T-helper 1 cell (primary cell): ENCODE data around the gene SIAH3.
A peak's percentile ranks its signal among the peaks of the same experiment; 100 is the strongest.

Experiments
- DNase-seq, 5 donors: peaks; one replicate each; pipeline ENCODE4 v3.0.0-alpha.2; 2012 to 2020

SIAH3 gene

DNA sequence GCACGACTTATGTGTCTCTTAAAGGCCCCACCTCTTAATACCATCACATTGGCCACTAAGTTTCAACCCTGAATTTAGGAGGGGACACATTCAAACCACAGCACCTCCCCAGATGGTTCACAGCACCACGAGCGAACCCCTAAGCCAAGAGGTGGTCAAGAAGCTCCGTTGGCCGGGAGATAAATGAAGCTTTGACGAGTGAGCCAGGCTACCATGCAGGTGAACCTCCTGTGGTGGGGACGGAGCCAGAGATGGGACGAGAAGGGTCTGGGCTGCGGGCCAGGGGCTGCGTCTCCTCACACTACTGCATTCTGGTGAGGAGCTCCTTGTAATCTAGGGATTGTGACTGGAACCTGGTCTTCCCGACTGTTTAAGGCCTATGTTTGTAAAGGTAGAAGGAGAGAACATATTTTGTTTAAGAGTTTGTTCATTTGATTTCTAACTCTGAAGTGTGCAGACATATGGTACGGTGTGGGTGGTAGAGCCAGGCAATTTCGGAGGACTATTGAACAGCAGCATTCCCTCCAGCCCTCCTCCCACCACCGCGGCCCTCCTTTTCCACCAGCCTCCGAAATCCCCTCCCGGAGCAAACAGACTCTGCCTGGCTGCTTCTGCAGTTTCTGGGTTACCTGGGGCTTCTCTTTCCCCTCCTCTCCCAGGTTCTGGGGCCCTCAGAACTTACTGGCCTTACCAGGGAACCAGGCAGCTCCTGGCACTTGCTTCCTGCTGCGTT is 31.3 kb downstream of the SIAH3 start:
- no peak for DNase-seq

DNA sequence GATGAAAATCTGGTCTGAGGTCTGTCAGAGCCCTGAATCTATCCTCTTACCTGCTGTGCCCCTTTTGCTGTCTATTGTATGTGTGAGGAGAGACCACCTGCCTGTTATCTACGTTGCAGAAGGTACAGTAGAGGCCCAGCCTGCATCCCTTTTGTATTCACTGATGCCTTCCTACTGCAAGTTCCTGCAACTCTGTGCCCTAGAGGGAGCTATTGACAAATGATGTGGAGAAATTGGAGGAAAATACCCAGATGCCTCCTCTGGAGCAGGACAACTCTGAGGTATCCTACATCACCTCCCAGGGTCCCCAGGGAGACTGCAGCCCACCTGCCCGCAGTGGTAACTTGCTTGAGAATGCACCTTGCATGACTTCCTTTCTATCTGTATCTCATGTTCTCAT is 33.7 kb downstream of the SIAH3 start:
- DNase-seq: no peak

- DNase-seq: no peak
Observed at GRCh38 chr13:45816427-45816826, 35.1 kb downstream of the SIAH3 start.

DNA sequence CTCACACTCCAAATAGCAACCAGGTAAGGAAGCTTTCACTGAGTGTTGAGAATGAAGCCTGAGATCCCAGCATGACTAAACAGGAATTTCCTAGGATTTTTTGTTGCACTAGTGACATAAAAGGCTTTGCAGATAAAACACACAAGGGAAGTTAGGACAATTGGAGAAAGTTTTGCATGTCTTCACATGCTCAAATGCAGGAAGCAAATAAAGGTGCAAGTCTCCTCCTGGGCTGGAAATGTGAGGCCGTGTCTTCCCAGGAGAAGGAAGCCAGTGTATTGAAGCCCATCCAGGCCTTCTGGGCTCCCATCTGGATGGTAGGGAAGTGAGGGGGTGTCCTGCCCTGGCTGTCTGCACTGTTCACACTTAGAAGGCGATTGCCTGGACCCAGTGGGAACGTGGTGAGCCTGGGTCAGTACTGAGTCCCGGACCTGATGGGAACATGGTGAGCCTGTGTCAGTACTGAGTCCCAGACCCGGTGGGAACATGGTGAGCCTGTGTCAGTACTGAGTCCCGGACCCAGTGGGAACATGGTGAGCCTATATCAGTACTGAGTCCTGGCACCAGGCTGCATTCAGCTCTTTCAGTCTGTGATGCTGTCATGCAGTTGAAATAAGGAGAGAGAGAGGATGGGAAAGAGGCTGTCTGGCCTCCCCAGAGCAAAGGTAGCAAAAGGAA is 38.7 kb downstream of the SIAH3 start:
- DNase-seq: no peak

- no peak for DNase-seq
Observed at GRCh38 chr13:45811891-45812694, 39.5 kb downstream of the SIAH3 start.

- DNase-seq: no peak
Observed at GRCh38 chr13:45809801-45810394, 41.7 kb downstream of the SIAH3 start.

GRCh38 chr13:45808925-45809324 is 42.6 kb downstream of the SIAH3 start:
- DNase-seq: no peak

- DNase-seq: peak in 1 of 5 donors; percentile 9
Observed at GRCh38 chr13:45807520-45808099, 43.9 kb downstream of the SIAH3 start.

GRCh38 chr13:45800485-45800884 is 51.1 kb downstream of the SIAH3 start:
- DNase-seq: no peak

- no peak for DNase-seq
Observed at GRCh38 chr13:45799451-45799850, 52.1 kb downstream of the SIAH3 start.

GRCh38 chr13:45798851-45799250 is 52.7 kb downstream of the SIAH3 start:
- no peak for DNase-seq

GRCh38 chr13:45796426-45797235 is 54.9 kb downstream of the SIAH3 start:
- no peak for DNase-seq

GRCh38 chr13:45792827-45793303 is 58.7 kb downstream of the SIAH3 start:
- DNase-seq: no peak

DNA sequence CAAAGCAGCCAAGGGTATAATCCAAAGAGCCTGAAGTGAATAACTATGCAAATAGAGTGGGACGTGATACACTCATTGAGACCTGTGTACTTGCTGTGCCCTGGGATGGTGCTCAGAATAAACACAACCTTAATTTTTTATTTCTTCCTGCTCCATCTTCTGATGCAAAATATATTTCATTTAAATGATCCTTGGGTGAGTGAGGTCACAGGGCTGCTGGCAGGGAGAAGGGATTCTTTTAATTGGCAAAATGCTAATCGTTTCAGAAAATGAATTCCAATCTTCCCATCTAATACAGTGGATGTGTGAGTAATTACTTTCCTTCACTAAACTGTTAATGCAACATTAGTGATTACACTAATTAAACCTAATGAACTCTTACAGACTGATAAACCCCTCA is 63.5 kb downstream of the SIAH3 start:
- no peak for DNase-seq

DNA sequence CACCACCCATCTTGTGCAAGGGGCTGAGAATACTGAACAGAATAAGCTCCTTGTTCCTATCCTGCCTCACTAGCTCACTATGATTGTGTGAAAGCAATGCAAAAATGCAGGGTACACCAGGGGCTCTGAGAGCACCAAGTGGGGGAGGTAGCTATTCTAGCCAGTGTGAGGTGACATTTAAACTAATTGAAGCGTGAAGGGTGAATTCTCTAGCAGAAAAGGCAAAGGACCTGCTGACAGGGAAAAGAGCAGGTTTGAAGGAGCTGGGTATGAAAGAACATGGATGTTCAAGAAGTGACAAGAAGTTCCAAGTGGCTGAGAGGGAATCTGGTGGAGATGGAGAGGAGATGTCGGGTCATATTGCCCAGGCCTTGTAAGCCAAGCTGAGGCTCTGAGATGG is 64.2 kb downstream of the SIAH3 start:
- no peak for DNase-seq

- DNase-seq: no peak
Observed at GRCh38 chr13:45786293-45786920, 65.1 kb downstream of the SIAH3 start.

- DNase-seq: no peak
Observed at GRCh38 chr13:45784755-45785675, 66.5 kb downstream of the SIAH3 start.

- no peak for DNase-seq
Observed at GRCh38 chr13:45783346-45784043, 68.1 kb downstream of the SIAH3 start.

GRCh38 chr13:45782327-45783045 is 69.1 kb downstream of the SIAH3 start:
- no peak for DNase-seq
